Measurements from ENCODE around the gene KCNIP1.

GRCh38 chr5:170639221-170639925, 135.6 kb downstream of the KCNIP1 start:
- TF ChIP-seq, protein P1, sequence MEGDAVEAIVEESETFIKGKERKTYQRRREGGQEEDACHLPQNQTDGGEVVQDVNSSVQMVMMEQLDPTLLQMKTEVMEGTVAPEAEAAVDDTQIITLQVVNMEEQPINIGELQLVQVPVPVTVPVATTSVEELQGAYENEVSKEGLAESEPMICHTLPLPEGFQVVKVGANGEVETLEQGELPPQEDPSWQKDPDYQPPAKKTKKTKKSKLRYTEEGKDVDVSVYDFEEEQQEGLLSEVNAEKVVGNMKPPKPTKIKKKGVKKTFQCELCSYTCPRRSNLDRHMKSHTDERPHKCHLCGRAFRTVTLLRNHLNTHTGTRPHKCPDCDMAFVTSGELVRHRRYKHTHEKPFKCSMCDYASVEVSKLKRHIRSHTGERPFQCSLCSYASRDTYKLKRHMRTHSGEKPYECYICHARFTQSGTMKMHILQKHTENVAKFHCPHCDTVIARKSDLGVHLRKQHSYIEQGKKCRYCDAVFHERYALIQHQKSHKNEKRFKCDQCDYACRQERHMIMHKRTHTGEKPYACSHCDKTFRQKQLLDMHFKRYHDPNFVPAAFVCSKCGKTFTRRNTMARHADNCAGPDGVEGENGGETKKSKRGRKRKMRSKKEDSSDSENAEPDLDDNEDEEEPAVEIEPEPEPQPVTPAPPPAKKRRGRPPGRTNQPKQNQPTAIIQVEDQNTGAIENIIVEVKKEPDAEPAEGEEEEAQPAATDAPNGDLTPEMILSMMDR (IDR thresholded peaks at IDR 0.05), result no peak
- TF ChIP-seq REST (IDR thresholded peaks at IDR 0.05; ENCODE audit: insufficient read depth in 1 of 2, low read depth in 2 of 2, low read length in 1 of 2), result no peak

All from Panc1 (cell line).